ENCODE results near the gene RPH3AL. TPM values are rescaled to one million over a fixed set of nuclear protein-coding genes. Genes with fewer than 3 reads are reported as not detected.
A peak's percentile ranks its signal among the peaks of the same experiment; 100 is the strongest.

Gene RPH3AL
- total and polyA plus RNA-seq, 7 donors, result 3.7 to 18.5 (median 9.7) TPM

DNA sequence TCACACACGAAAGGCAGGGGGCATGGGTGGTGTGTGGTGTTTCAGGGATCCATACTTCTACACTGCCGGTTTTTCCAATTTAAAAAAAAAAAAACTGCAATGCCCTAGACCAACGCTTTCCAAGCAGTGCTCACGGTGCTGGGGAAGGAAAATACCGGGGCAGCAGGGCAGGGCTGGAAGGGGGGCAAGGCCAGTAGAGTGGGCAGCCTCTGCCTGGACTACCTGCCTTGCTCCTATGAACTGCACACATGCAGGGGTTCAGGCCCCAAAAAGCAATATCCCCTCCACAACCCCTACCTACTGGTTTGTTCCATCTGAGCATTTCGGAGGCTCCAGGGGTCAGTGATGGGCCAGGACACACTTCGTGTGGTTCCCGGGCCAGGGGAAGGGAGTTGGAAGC is 29.4 kb downstream of the RPH3AL start:
- no peak for TF ChIP-seq CTCF (IDR thresholded peaks at IDR 0.05)
- WGBS, 3 donors, result 72 to 79% (median 75%) methylated on average over 8 of the region's 8 CpGs
- Histone ChIP-seq H3K9me3 (no peaks in the 10 kb centered on the region), H3K4me3 (no peak overlapping the region), H3K27ac (no peak overlapping the region), H3K36me3 (ENCODE audit: insufficient read depth in 1 of 2, low read depth in 1 of 2) (peaks cover 0 to 26% of the 10 kb centered on the region in 2 donors), H3K4me1 (no peaks in the 10 kb centered on the region), H3K27me3 (ENCODE audit: insufficient read depth in 3 of 3, low read length in 2 of 3) (peaks cover 0 to 3% (median 0%) of the 10 kb centered on the region in 3 donors)
- intact Hi-C loops (cut with DNase I), result no loop called here
- ATAC-seq (no peak), DNase-seq (peak in 1 of 2 donors; percentile 23)

GRCh38 chr17:322006-322780 is 30.4 kb downstream of the RPH3AL start:
- Histone ChIP-seq H3K27me3 (ENCODE audit: insufficient read depth in 3 of 3, low read length in 2 of 3) (peaks cover 0 to 3% (median 0%) of the 10 kb centered on the region in 3 donors), H3K9me3 (no peaks in the 10 kb centered on the region), H3K27ac (no peak overlapping the region), H3K36me3 (ENCODE audit: insufficient read depth in 1 of 2, low read depth in 1 of 2) (peaks cover 0 to 26% of the 10 kb centered on the region in 2 donors), H3K4me3 (no peak overlapping the region), H3K4me1 (no peaks in the 10 kb centered on the region)
- intact Hi-C loops (cut with DNase I), result no loop called here
- WGBS, 3 donors, result 82 to 86% (median 86%) methylated on average over 27 of the region's 27 CpGs
- DNase-seq, result peak in 1 of 2 donors; percentile 41
- TF ChIP-seq CTCF (IDR thresholded peaks at IDR 0.05), result no peak
- no peak for ATAC-seq

- H3K27me3 ChIP-seq (ENCODE audit: insufficient read depth in 3 of 3, low read length in 2 of 3), result peaks cover 0 to 3% (median 0%) of the 10 kb centered on the region in 3 donors
- H3K27ac ChIP-seq, result no peak overlapping the region
- intact Hi-C loops (cut with DNase I), result no loop called here
- peaks cover 0 to 20% of the 10 kb centered on the region in 2 donors for H3K36me3 ChIP-seq (ENCODE audit: insufficient read depth in 1 of 2, low read depth in 1 of 2)
- WGBS, 3 donors, result 77 to 89% (median 89%) methylated on average over 35 of the region's 35 CpGs
- no peak for TF ChIP-seq CTCF (IDR thresholded peaks at IDR 0.05)
- H3K4me1 ChIP-seq, result no peaks in the 10 kb centered on the region
- ATAC-seq (no peak), DNase-seq (peak in 1 of 2 donors; percentile 36)
- H3K9me3 ChIP-seq, result no peaks in the 10 kb centered on the region
- no peak overlapping the region for H3K4me3 ChIP-seq
Observed at GRCh38 chr17:321386-321941, 31.1 kb downstream of the RPH3AL start.

DNA sequence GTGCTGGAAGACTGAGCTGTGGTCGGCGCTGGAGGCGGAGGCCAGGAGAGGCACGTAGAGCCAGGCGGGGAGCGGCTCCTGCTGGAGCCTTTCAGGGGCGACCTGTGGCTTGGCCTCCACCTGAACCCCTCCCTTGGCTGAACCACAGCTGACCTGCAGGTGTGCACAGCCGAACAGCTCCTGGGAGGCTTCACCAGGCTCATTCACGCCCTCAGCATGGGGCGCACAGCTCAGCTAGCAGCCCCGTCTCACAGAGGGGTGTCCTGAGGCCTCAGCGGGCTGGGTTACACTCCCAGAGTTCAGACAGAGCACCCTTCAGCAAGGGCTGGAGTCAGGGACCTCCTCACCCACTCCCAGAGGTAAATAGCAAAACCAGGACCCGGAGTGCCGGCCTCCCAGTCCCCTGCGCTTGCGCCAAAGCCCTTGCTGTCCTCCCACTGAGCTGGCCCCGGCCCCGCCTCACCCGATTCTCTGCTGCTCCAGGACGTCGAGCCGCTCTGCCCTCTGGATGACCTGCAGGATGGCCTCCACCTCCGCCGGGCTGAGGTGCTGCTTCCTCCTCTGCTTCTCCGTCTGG is 31.7 kb downstream of the RPH3AL start:
- ATAC-seq (no peak), DNase-seq (peak in 1 of 2 donors; percentile 60)
- 82 to 85% (median 83%) methylated on average over 24 to 25 of the region's 25 CpGs for WGBS, 3 donors
- H3K27ac ChIP-seq, result no peak overlapping the region
- peaks cover 0 to 18% of the 10 kb centered on the region in 2 donors for H3K36me3 ChIP-seq (ENCODE audit: insufficient read depth in 1 of 2, low read depth in 1 of 2)
- TF ChIP-seq CTCF (IDR thresholded peaks at IDR 0.05), result no peak
- H3K4me1 ChIP-seq, result no peaks in the 10 kb centered on the region
- no peak overlapping the region for H3K4me3 ChIP-seq
- H3K9me3 ChIP-seq, result no peaks in the 10 kb centered on the region
- peaks cover 0 to 2% (median 0%) of the 10 kb centered on the region in 3 donors for H3K27me3 ChIP-seq (ENCODE audit: insufficient read depth in 3 of 3, low read length in 2 of 3)
- intact Hi-C loops (cut with DNase I), result no loop called here

Measured in psoas muscle (tissue), 8 donors.